Liver (tissue), 9 donors: ENCODE data around the gene POMC. TPM values are rescaled to one million over a fixed set of nuclear protein-coding genes. Genes with fewer than 3 reads are reported as not detected.

ENCODE experiments used
- DNase-seq: peaks from one replicate; pipeline ENCODE4 v3.0.0-alpha.2; 2017; ENCODE audit warnings: low spot score
- H3K27ac ChIP-seq, 2 donors: one replicate each; pipeline ENCODE4 v1.7.0; 2013; ENCODE audit warnings: inconsistent platforms in 2 of 2, low read length in 2 of 2, control low read depth in 1 of 2, low read depth in 1 of 2, mild to moderate bottlenecking in 1 of 2
- H3K27me3 ChIP-seq, 4 donors: one replicate each; pipeline versions ENCODE4 v1.6.1 to v1.7.0; 2013; ENCODE audit warnings: low read length in 3 of 4, inconsistent platforms in 1 of 4, mild to moderate bottlenecking in 1 of 4, moderate library complexity in 1 of 4; ENCODE audit not compliant: control insufficient read depth in 4 of 4, insufficient read depth in 4 of 4
- H3K36me3 ChIP-seq, 4 donors: one replicate each; pipeline versions ENCODE4 v1.6.1 to v1.7.0; 2013; ENCODE audit warnings: low read length in 3 of 4, mild to moderate bottlenecking in 3 of 4, low read depth in 1 of 4, moderate library complexity in 1 of 4; ENCODE audit not compliant: control insufficient read depth in 4 of 4, insufficient read depth in 3 of 4
- H3K4me1 ChIP-seq, 4 donors: one replicate each; pipeline versions ENCODE4 v1.6.1 to v1.7.0; 2013; ENCODE audit warnings: low read length in 3 of 4, mild to moderate bottlenecking in 3 of 4, moderate library complexity in 1 of 4; ENCODE audit not compliant: control insufficient read depth in 4 of 4, insufficient read depth in 4 of 4
- H3K4me3 ChIP-seq, 3 donors: one replicate each; pipeline versions ENCODE4 v1.6.1 to v1.7.0; 2013; ENCODE audit warnings: low read length in 3 of 3, control low read depth in 1 of 3, low read depth in 1 of 3, mild to moderate bottlenecking in 1 of 3
- H3K9ac ChIP-seq, 2 donors: one replicate each; pipeline ENCODE4 v1.7.0; 2013; ENCODE audit warnings: low read length in 2 of 2, mild to moderate bottlenecking in 2 of 2, moderate library complexity in 2 of 2, control low read depth in 1 of 2, low read depth in 1 of 2
- H3K9me3 ChIP-seq, 4 donors: one replicate each; pipeline versions ENCODE4 v1.6.1 to v1.7.0; 2013; ENCODE audit warnings: low read length in 3 of 4; ENCODE audit not compliant: control insufficient read depth in 4 of 4
- CTCF ChIP-seq: fragments of 150-350 bp; IDR thresholded peaks from 2 replicates; pipeline ENCODE4 v1.5.1; 2017; ENCODE audit warnings: improper control_type of control experiment, low read depth, low read length; ENCODE audit not compliant: missing input control
- EGR1 ChIP-seq, 2 donors: IDR thresholded peaks; 2 replicates each; pipeline ENCODE4 v1.6.1; 2016 to 2018; ENCODE audit warnings: antibody characterized with exemption in 2 of 2, low read depth in 2 of 2
- FOXA1 ChIP-seq: IDR thresholded peaks from 2 replicates; pipeline ENCODE4 v1.6.1; 2016; ENCODE audit warnings: antibody characterized with exemption
- FOXA2 ChIP-seq: IDR thresholded peaks from 2 replicates; pipeline ENCODE4 v1.6.1; 2016; ENCODE audit warnings: antibody characterized with exemption
- GABPA ChIP-seq, 2 donors: IDR thresholded peaks in 1 of 2; conservative IDR thresholded peaks in 1 of 2; 2 replicates each; pipeline ENCODE4 v1.6.1; 2016; ENCODE audit warnings: antibody characterized with exemption in 2 of 2, mild to moderate bottlenecking in 1 of 2, moderate library complexity in 1 of 2
- HNF4A ChIP-seq, 2 donors: conservative IDR thresholded peaks; 2 replicates each; pipeline ENCODE4 v1.6.1; 2016; ENCODE audit warnings: antibody characterized with exemption in 2 of 2, mild to moderate bottlenecking in 2 of 2
- JUND ChIP-seq, 2 donors: IDR thresholded peaks; 2 replicates each; pipeline ENCODE4 v1.6.1; 2016; ENCODE audit warnings: antibody characterized with exemption in 2 of 2
- MAX ChIP-seq: IDR thresholded peaks from 2 replicates; pipeline ENCODE4 v1.6.1; 2016; ENCODE audit warnings: antibody characterized with exemption
- NR2F2 ChIP-seq: IDR thresholded peaks from 2 replicates; pipeline ENCODE4 v1.6.1; 2016; ENCODE audit warnings: antibody characterized with exemption
- RAD21 ChIP-seq, 2 donors: IDR thresholded peaks; 2 replicates each; pipeline ENCODE4 v1.6.1; 2016; ENCODE audit warnings: antibody characterized with exemption in 2 of 2, mild to moderate bottlenecking in 2 of 2
- RXRA ChIP-seq, 2 donors: IDR thresholded peaks; 2 replicates each; pipeline ENCODE4 v1.6.1; 2017 to 2018; ENCODE audit warnings: antibody characterized with exemption in 2 of 2, mild to moderate bottlenecking in 1 of 2
- SP1 ChIP-seq: IDR thresholded peaks from 2 replicates; pipeline ENCODE4 v1.6.1; 2018; ENCODE audit warnings: antibody characterized with exemption, mild to moderate bottlenecking
- YY1 ChIP-seq: IDR thresholded peaks from 2 replicates; pipeline ENCODE4 v1.6.1; 2016; ENCODE audit warnings: antibody characterized with exemption, mild to moderate bottlenecking
- WGBS: extraction: QIAGEN DNeasy Blood & Tissue Kit; methylation state at CpG from one replicate; pipeline ENCODE4 v1.1.7; 2013; 5-methylcytosine and 5-hydroxymethylcytosine counted together
- polyA plus RNA-seq, 2 donors: library from polyadenylated mRNA; stranded (reverse) in 1 of 2; unstranded in 1 of 2; fragments of 200-250 nt in 1 of 2; fragments of >200 nt in 1 of 2; fragmentation: Nextera tagmentation in 1 of 2; extraction: Ambion mirVana in 1 of 2; gene quantifications; one replicate each; pipeline versions ENCODE4 v1.2.1 to v1.2.3, GENCODE V29; 2013 to 2015
- total RNA-seq, 2 donors: library from RNA; depleted of rRNA; stranded (reverse); fragments of >200 nt; gene quantifications; one replicate each; pipeline ENCODE4 v1.2.3, GENCODE V29; 2014
- TF ChIP-seq, protein P1 (sequence below): IDR thresholded peaks from 2 replicates; pipeline ENCODE4 v1.6.1; 2016; ENCODE audit warnings: antibody characterized with exemption
- TF ChIP-seq, protein P2 (sequence below): IDR thresholded peaks from 2 replicates; pipeline ENCODE4 v1.6.1; 2016; ENCODE audit warnings: antibody characterized with exemption, mild to moderate bottlenecking
- TF ChIP-seq, protein P3 (sequence below): IDR thresholded peaks from 2 replicates; pipeline ENCODE4 v1.6.1; 2016; ENCODE audit warnings: antibody characterized with exemption
- donor health status: healthy.
- donor health status: healthy.
- donor health status: healthy.
- donor health status: healthy.
- donor health status: healthy.

POMC gene
- total and polyA plus RNA-seq, 4 donors, result 0.67 to 7.8 (median 0.93) TPM

GRCh38 chr2:25146896-25147295, 21.5 kb downstream of the POMC start:
- DNase-seq, result no peak
- 95% methylated on average over 10 of the region's 10 CpGs for WGBS
- TF ChIP-seq JUND (IDR thresholded peaks at IDR 0.05) (no peak), SP1 (no peak), YY1 (no peak), GABPA (IDR thresholded peaks at IDR 0.05 in 1 of 2, conservative IDR thresholded peaks at IDR 0.05 in 1 of 2) (no peak), HNF4A (conservative IDR thresholded peaks at IDR 0.05) (no peak), CTCF (no peak)
- TF ChIP-seq, protein P1, sequence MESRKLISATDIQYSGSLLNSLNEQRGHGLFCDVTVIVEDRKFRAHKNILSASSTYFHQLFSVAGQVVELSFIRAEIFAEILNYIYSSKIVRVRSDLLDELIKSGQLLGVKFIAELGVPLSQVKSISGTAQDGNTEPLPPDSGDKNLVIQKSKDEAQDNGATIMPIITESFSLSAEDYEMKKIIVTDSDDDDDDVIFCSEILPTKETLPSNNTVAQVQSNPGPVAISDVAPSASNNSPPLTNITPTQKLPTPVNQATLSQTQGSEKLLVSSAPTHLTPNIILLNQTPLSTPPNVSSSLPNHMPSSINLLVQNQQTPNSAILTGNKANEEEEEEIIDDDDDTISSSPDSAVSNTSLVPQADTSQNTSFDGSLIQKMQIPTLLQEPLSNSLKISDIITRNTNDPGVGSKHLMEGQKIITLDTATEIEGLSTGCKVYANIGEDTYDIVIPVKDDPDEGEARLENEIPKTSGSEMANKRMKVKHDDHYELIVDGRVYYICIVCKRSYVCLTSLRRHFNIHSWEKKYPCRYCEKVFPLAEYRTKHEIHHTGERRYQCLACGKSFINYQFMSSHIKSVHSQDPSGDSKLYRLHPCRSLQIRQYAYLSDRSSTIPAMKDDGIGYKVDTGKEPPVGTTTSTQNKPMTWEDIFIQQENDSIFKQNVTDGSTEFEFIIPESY, result no peak
- TF ChIP-seq, protein P2, sequence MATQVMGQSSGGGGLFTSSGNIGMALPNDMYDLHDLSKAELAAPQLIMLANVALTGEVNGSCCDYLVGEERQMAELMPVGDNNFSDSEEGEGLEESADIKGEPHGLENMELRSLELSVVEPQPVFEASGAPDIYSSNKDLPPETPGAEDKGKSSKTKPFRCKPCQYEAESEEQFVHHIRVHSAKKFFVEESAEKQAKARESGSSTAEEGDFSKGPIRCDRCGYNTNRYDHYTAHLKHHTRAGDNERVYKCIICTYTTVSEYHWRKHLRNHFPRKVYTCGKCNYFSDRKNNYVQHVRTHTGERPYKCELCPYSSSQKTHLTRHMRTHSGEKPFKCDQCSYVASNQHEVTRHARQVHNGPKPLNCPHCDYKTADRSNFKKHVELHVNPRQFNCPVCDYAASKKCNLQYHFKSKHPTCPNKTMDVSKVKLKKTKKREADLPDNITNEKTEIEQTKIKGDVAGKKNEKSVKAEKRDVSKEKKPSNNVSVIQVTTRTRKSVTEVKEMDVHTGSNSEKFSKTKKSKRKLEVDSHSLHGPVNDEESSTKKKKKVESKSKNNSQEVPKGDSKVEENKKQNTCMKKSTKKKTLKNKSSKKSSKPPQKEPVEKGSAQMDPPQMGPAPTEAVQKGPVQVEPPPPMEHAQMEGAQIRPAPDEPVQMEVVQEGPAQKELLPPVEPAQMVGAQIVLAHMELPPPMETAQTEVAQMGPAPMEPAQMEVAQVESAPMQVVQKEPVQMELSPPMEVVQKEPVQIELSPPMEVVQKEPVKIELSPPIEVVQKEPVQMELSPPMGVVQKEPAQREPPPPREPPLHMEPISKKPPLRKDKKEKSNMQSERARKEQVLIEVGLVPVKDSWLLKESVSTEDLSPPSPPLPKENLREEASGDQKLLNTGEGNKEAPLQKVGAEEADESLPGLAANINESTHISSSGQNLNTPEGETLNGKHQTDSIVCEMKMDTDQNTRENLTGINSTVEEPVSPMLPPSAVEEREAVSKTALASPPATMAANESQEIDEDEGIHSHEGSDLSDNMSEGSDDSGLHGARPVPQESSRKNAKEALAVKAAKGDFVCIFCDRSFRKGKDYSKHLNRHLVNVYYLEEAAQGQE, result no peak

DNA sequence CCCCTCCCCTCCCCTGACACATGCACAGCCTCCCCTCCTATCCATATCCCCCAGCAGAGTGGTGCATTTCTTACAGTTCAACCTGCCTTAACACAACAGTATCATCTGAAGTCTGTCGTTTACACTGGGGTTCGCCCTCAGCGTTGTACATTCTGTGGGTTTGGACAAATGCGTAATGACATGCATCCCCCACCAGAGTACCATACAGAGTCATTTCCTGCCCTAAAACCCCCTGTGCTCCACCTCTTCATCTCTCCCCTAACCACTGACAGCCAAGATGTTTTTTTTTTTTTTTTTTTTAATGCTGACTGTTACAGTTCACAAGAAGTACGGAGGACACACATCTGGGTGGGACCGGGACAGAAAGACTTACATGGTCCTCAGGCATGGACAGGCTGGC, 22.6 kb downstream of the POMC start:
- Histone ChIP-seq H3K27ac (no peak overlapping the region), H3K4me1 (no peaks in the 10 kb centered on the region), H3K36me3 (no peaks in the 10 kb centered on the region), H3K9me3 (no peaks in the 10 kb centered on the region), H3K27me3 (peaks cover 0 to 2% (median 0%) of the 10 kb centered on the region in 4 donors), H3K9ac (no peak overlapping the region), H3K4me3 (no peak overlapping the region)
- 87% methylated on average over 6 of the region's 6 CpGs for WGBS
- DNase-seq, result no peak
- TF ChIP-seq GABPA (IDR thresholded peaks at IDR 0.05 in 1 of 2, conservative IDR thresholded peaks at IDR 0.05 in 1 of 2) (no peak), YY1 (no peak), MAX (no peak), NR2F2 (no peak), JUND (IDR thresholded peaks at IDR 0.05) (no peak), RAD21 (IDR thresholded peaks at IDR 0.05) (no peak), FOXA1 (no peak), FOXA2 (no peak), CTCF (no peak), RXRA (IDR thresholded peaks at IDR 0.05) (no peak), EGR1 (IDR thresholded peaks at IDR 0.05; ENCODE audit: low read depth in 2 of 2) (no peak), SP1 (no peak), HNF4A (conservative IDR thresholded peaks at IDR 0.05) (no peak)
- TF ChIP-seq, protein P1, result no peak
- TF ChIP-seq, protein P3, sequence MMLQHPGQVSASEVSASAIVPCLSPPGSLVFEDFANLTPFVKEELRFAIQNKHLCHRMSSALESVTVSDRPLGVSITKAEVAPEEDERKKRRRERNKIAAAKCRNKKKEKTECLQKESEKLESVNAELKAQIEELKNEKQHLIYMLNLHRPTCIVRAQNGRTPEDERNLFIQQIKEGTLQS, result no peak

More at GRCh38 chr2:25146896-25147295, 21.5 kb downstream of the POMC start:
- Histone ChIP-seq H3K36me3 (no peaks in the 10 kb centered on the region), H3K9ac (no peak overlapping the region), H3K4me1 (no peaks in the 10 kb centered on the region), H3K27me3 (peaks cover 0 to 2% (median 0%) of the 10 kb centered on the region in 4 donors), H3K9me3 (no peaks in the 10 kb centered on the region), H3K4me3 (no peak overlapping the region), H3K27ac (no peak overlapping the region)
